ENCODE results near the gene BEND3. TPM values are rescaled to one million over a fixed set of nuclear protein-coding genes. Genes with fewer than 3 reads are reported as not detected.

The BEND3 gene
- total RNA-seq, 2 experiments from 2014 or later, result 5.8 to 6.3 TPM

GRCh38 chr6:107124934-107125348 lies 9.6 kb upstream of the BEND3 start:
- no peaks in the 10 kb centered on the region for H3K9me3 Mint-ChIP-seq
- POLR2A ChIA-PET, result interaction anchor here (1.3 kb wide), 1 partner anchor 10 kb away, joined by 3 read pairs; the partner anchor contains the start of gene BEND3
- no peaks in the 10 kb centered on the region for H3K27me3 Mint-ChIP-seq
- H3K36me3 Mint-ChIP-seq (ENCODE audit: low read depth), result no peaks in the 10 kb centered on the region
- no peaks in the 10 kb centered on the region for H3K4me1 Mint-ChIP-seq (ENCODE audit: low read depth)
- H3K4me3 Mint-ChIP-seq, result no peak overlapping the region
- ATAC-seq (peak; percentile 78), DNase-seq (peak; percentile 3)
- no peak for TF ChIP-seq CTCF (IDR thresholded peaks at IDR 0.05)
- intact Hi-C loops (cut with micrococcal nuclease), result no loop called here
- no peak overlapping the region for H3K27ac Mint-ChIP-seq
- CTCF ChIA-PET, result interaction anchor here (1.1 kb wide), 1 partner anchor 530 kb away, joined by 3 read pairs; no protein-coding TSS in a partner anchor

GRCh38 chr6:107123501-107123900 lies 8.2 kb upstream of the BEND3 start:
- ATAC-seq (no peak), DNase-seq (no peak)
- no peak overlapping the region for H3K4me3 Mint-ChIP-seq
- no peaks in the 10 kb centered on the region for H3K4me1 Mint-ChIP-seq (ENCODE audit: low read depth)
- no peak overlapping the region for H3K27ac Mint-ChIP-seq
- intact Hi-C loops (cut with micrococcal nuclease), result no loop called here
- ChIA-PET CTCF (interaction anchor here (0.5 kb wide), 1 partner anchor 349 kb away, joined by 3 read pairs; no protein-coding TSS in a partner anchor), POLR2A (no interaction called here)
- H3K9me3 Mint-ChIP-seq, result no peaks in the 10 kb centered on the region
- no peaks in the 10 kb centered on the region for H3K27me3 Mint-ChIP-seq
- H3K36me3 Mint-ChIP-seq (ENCODE audit: low read depth), result no peaks in the 10 kb centered on the region
- TF ChIP-seq CTCF (IDR thresholded peaks at IDR 0.05), result no peak

- DNase-seq, result no peak
- no peaks in the 10 kb centered on the region for H3K4me1 Mint-ChIP-seq (ENCODE audit: low read depth)
- POLR2A ChIA-PET, result no interaction called here
- TF ChIP-seq CTCF (IDR thresholded peaks at IDR 0.05), result no peak
- H3K9me3 Mint-ChIP-seq, result no peaks in the 10 kb centered on the region
- intact Hi-C loops (cut with micrococcal nuclease), result no loop called here
- no peak overlapping the region for H3K27ac Mint-ChIP-seq
- H3K4me3 Mint-ChIP-seq, result no peak overlapping the region
- CTCF ChIA-PET, result no interaction called here
- no peaks in the 10 kb centered on the region for H3K27me3 Mint-ChIP-seq
- H3K36me3 Mint-ChIP-seq (ENCODE audit: low read depth), result no peaks in the 10 kb centered on the region
- no peak for ATAC-seq
Measured at GRCh38 chr6:107122748-107123147, 7.4 kb upstream of the BEND3 start.

- no peak for DNase-seq
- ATAC-seq, result no peak
- Mint-ChIP-seq H3K27me3 (peaks cover under 1% of the 10 kb centered on the region), H3K9me3 (no peaks in the 10 kb centered on the region), H3K36me3 (ENCODE audit: low read depth) (no peaks in the 10 kb centered on the region), H3K4me3 (no peak overlapping the region), H3K27ac (no peak overlapping the region), H3K4me1 (ENCODE audit: low read depth) (peaks cover under 1% of the 10 kb centered on the region)
- no peak for TF ChIP-seq CTCF (IDR thresholded peaks at IDR 0.05)
- intact Hi-C loops (cut with micrococcal nuclease), result no loop called here
- ChIA-PET POLR2A (no interaction called here), CTCF (no interaction called here)
Measured at GRCh38 chr6:107121964-107122495, 6.7 kb upstream of the BEND3 start.

GRCh38 chr6:107121266-107121665 lies 6.0 kb upstream of the BEND3 start:
- POLR2A ChIA-PET, result no interaction called here
- Mint-ChIP-seq H3K4me3 (no peak overlapping the region), H3K27me3 (peaks cover 7% of the 10 kb centered on the region), H3K27ac (no peak overlapping the region), H3K9me3 (no peaks in the 10 kb centered on the region), H3K36me3 (ENCODE audit: low read depth) (no peaks in the 10 kb centered on the region), H3K4me1 (ENCODE audit: low read depth) (peaks cover 8% of the 10 kb centered on the region)
- intact Hi-C loops (cut with micrococcal nuclease), result no loop called here
- CTCF ChIA-PET, result no interaction called here
- no peak for TF ChIP-seq CTCF (IDR thresholded peaks at IDR 0.05)
- DNase-seq (no peak), ATAC-seq (no peak)

All from activated CD8-positive, alpha-beta T cell treated with anti-CD3 and anti-CD28 coated beads for 36 hours (primary cell).